ENCODE measurements around the gene ATP10A.

- TF ChIP-seq PRDM15 (CRISPR knock-in tag; IDR thresholded peaks at IDR 0.05) (no peak), EMX1 (CRISPR knock-in tag; IDR thresholded peaks at IDR 0.05) (no peak)
Measured at GRCh38 chr15:25768271-25768670, 94.9 kb downstream of the ATP10A start.

Measured in WTC11 (cell line).